Ovary (tissue), 9 donors: Measurements from ENCODE around the gene VPS11. TPM values are rescaled to one million over a fixed set of nuclear protein-coding genes. Genes with fewer than 3 reads are reported as not detected.

ENCODE experiments used
- DNase-seq, 5 donors: peaks; one replicate each; pipeline ENCODE4 v3.0.0-alpha.2; 2019 to 2020
- H3K27ac ChIP-seq, 2 donors: fragments of 200-600 bp; one replicate each; pipeline versions ENCODE4 v1.5.1 to v1.8.0; 2019 to 2022
- H3K27me3 ChIP-seq: fragments of 200-600 bp; one replicate; pipeline ENCODE4 v1.8.0; 2022
- H3K36me3 ChIP-seq: fragments of 200-600 bp; sonication (generic); one replicate; pipeline ENCODE4 v1.5.1; 2019
- H3K4me1 ChIP-seq: one replicate; pipeline ENCODE4 v1.8.1; 2013; ENCODE audit warnings: mild to moderate bottlenecking, moderate library complexity; ENCODE audit not compliant: insufficient read depth
- H3K4me3 ChIP-seq: fragments of 200-600 bp; sonication (generic); one replicate; pipeline ENCODE4 v1.5.1; 2017
- H3K9me3 ChIP-seq, 2 donors: fragments of 200-600 bp in 1 of 2; sonication (generic) in 1 of 2; one replicate each; pipeline versions ENCODE4 v1.5.1 to v1.8.1; 2013 to 2019; ENCODE audit warnings: mild to moderate bottlenecking in 1 of 2, moderate library complexity in 1 of 2
- EP300 ChIP-seq: sonication (generic); formaldehyde crosslinking; IDR thresholded peaks from one replicate; pipeline ENCODE4 v1.6.1; 2017; ENCODE audit warnings: antibody characterized with exemption
- POLR2A ChIP-seq: fragments of 450-650 bp; IDR thresholded peaks from one replicate; pipeline ENCODE4 v1.6.1; 2017; ENCODE audit warnings: antibody characterized with exemption, mild to moderate bottlenecking, moderate library complexity
- WGBS, 3 donors: extraction: QIAGEN DNeasy Blood & Tissue Kit in 1 of 3; methylation state at CpG; one replicate each; pipeline versions ENCODE4 v1.1.5 to v1.1.7; 2013 to 2017; 5-methylcytosine and 5-hydroxymethylcytosine counted together
- intact Hi-C, 4 donors: fragments of 100-400 bp; cut with DNase I; formaldehyde crosslinking; loops; one replicate each; pipeline versions ENCODE4 v1.11.0 to v1.15.1; 2022 to 2023
- polyA plus RNA-seq, 2 donors: library from polyadenylated mRNA; stranded (reverse); fragments of 200-250 nt in 1 of 2; fragments of 350-450 nt in 1 of 2; fragmentation: Illumina TruSeq in 1 of 2; extraction: RNeasy Lipid Tissue Mini Kit (QIAGEN cat#74804) in 1 of 2; gene quantifications; one replicate each; pipeline ENCODE4 v1.2.3, GENCODE V29; 2013 to 2014
- total RNA-seq, 7 donors: library from RNA; depleted of rRNA in 2 of 7; stranded (reverse); fragments of >200 nt in 2 of 7; fragmentation: NEBNext Ultra II Directional in 3 of 7; extraction: Animal tissue kit (Norgen Biotek cat#: 25700) in 3 of 7; gene quantifications; one replicate each; pipeline versions ENCODE4 v1.1.0 to v1.2.4, GENCODE V29; 2016 to 2023
- TF ChIP-seq, protein P1 (sequence below), 3 donors: fragments of 450-650 bp in 2 of 3; fragments of 200-600 bp in 1 of 3; IDR thresholded peaks; one replicate each; pipeline versions ENCODE4 v1.5.1 to v1.8.0; 2016 to 2022; ENCODE audit warnings: antibody characterized with exemption in 3 of 3, mild to moderate bottlenecking in 1 of 3
- donor health status: DM: no; HTN: no; CAD: no; lungs with moderate emphysema.
- donor health status: DM: no; HTN: no; CAD: no.
- donor health status: Bipolar disorder and iron deficiency.
- donor health status: DM: yes; HTN: yes; CAD: no.
- donor health status: DM: no; HTN: no; CAD: no.
- donor health status: DM: yes; HTN: yes; CAD: no.

The VPS11 gene
- total and polyA plus RNA-seq, 9 donors: 24.3 to 47.8 (median 35.8) TPM

DNA sequence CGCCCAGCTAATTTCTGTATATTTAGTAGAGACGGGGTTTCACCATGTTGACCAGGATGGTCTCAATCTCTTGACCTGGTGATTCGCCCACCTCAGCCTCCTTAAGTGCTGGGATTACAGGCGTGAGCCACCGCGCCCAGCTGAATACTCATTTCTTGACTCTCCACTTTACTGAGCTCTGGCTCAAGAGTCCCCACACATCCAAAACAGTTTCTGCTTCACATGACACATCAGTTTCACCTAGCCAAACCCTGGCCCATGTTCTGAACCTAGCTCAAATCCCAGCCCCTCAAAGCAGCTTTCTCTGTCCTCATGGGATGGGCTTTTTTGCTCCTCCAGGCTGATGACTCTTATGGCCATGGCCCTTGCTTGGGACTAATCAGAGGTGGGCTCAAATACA, 20.4 kb upstream of the VPS11 start:
- WGBS, 3 donors: 94 to 98% (median 97%) methylated on average over 6 of the region's 6 CpGs
- intact Hi-C loops: no loop called here
- Histone ChIP-seq H3K4me3 (no peak overlapping the region), H3K9me3 (no peaks in the 10 kb centered on the region), H3K4me1 (no peaks in the 10 kb centered on the region), H3K27ac (no peak overlapping the region), H3K27me3 (no peaks in the 10 kb centered on the region), H3K36me3 (no peaks in the 10 kb centered on the region)
- TF ChIP-seq EP300: no peak
- TF ChIP-seq POLR2A: no peak
- TF ChIP-seq, protein P1, sequence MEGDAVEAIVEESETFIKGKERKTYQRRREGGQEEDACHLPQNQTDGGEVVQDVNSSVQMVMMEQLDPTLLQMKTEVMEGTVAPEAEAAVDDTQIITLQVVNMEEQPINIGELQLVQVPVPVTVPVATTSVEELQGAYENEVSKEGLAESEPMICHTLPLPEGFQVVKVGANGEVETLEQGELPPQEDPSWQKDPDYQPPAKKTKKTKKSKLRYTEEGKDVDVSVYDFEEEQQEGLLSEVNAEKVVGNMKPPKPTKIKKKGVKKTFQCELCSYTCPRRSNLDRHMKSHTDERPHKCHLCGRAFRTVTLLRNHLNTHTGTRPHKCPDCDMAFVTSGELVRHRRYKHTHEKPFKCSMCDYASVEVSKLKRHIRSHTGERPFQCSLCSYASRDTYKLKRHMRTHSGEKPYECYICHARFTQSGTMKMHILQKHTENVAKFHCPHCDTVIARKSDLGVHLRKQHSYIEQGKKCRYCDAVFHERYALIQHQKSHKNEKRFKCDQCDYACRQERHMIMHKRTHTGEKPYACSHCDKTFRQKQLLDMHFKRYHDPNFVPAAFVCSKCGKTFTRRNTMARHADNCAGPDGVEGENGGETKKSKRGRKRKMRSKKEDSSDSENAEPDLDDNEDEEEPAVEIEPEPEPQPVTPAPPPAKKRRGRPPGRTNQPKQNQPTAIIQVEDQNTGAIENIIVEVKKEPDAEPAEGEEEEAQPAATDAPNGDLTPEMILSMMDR (IDR thresholded peaks at IDR 0.05): no peak
- DNase-seq: no peak

DNA sequence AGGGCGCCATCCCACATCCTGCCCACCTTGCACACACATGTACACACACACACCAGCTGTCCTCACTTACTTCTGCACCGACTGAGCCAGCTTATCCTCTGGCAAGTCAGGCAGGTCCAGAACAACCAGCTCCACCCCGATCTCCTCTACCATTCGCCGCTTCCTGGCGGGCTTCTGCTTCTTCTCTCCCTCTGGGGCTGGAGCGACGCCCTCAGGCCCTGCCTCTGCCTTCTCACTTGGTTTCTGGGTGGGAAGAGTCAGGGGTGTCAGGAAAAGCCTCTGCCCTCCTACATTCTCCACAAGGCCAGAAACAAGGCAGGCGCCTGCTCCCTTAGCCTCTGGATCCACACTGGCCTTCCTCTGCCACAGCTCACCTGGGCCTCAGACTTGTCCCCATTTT, 19.0 kb upstream of the VPS11 start:
- no peak overlapping the region for H3K4me3 ChIP-seq
- 91 to 92% (median 92%) methylated on average over 9 of the region's 9 CpGs for WGBS, 3 donors
- no peaks in the 10 kb centered on the region for H3K36me3 ChIP-seq
- TF ChIP-seq EP300: no peak
- TF ChIP-seq POLR2A: no peak
- TF ChIP-seq, protein P1 (IDR thresholded peaks at IDR 0.05): no peak
- intact Hi-C loops: no loop called here
- no peaks in the 10 kb centered on the region for H3K4me1 ChIP-seq
- no peaks in the 10 kb centered on the region for H3K27me3 ChIP-seq
- H3K27ac ChIP-seq: no peak overlapping the region
- H3K9me3 ChIP-seq: no peaks in the 10 kb centered on the region
- DNase-seq: no peak

DNA sequence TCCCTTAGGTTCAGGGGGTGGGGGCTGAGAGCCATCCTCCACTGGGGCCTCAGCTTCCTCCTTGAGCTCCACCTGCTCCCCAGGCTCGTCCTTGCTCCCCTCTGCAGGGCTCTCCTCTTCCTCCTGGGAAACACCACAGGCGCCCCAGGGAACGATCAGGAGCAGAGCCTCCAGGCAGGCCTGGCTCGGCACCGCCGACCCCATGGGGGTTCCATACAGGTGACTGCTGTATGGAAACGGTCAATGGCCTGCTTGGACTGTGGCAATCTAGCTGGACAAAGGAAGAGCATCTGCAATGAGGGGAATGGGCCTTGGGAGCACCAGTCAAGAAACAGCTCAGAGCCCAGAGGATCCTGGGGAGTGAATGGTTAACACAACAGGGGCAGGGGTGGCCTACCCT, 18.5 kb upstream of the VPS11 start:
- no peak for TF ChIP-seq EP300
- TF ChIP-seq, protein P1 (IDR thresholded peaks at IDR 0.05): no peak
- TF ChIP-seq POLR2A: no peak
- Histone ChIP-seq H3K27ac (no peak overlapping the region), H3K36me3 (no peaks in the 10 kb centered on the region), H3K27me3 (no peaks in the 10 kb centered on the region), H3K4me1 (no peaks in the 10 kb centered on the region), H3K9me3 (no peaks in the 10 kb centered on the region), H3K4me3 (no peak overlapping the region)
- intact Hi-C loops: no loop called here
- DNase-seq: no peak
- 90% methylated on average over 7 of the region's 7 CpGs for WGBS, 3 donors

GRCh38 chr11:119051440-119052162, 16.0 kb upstream of the VPS11 start:
- intact Hi-C loops: no loop called here
- H3K9me3 ChIP-seq: no peaks in the 10 kb centered on the region
- no peaks in the 10 kb centered on the region for H3K36me3 ChIP-seq
- 80 to 83% (median 82%) methylated on average over 17 of the region's 17 CpGs for WGBS, 3 donors
- no peak overlapping the region for H3K27ac ChIP-seq
- no peak for TF ChIP-seq POLR2A
- TF ChIP-seq, protein P1 (IDR thresholded peaks at IDR 0.05): no peak
- no peak for TF ChIP-seq EP300
- H3K4me3 ChIP-seq: no peak overlapping the region
- H3K4me1 ChIP-seq: peaks cover 4% of the 10 kb centered on the region
- no peak for DNase-seq
- no peaks in the 10 kb centered on the region for H3K27me3 ChIP-seq
